HEK293T (cell line): ENCODE results near the gene NGEF.

ENCODE experiments used
- ARNT ChIP-seq: fragments of 450-650 bp; IDR thresholded peaks from 2 replicates; pipeline ENCODE4 v1.6.1; 2017; ENCODE audit warnings: mild to moderate bottlenecking
- BHLHE40 ChIP-seq: fragments of 450-650 bp; IDR thresholded peaks from 2 replicates; pipeline ENCODE4 v1.6.1; 2016; ENCODE audit warnings: mild to moderate bottlenecking, moderate library complexity, borderline replicate concordance
- FOXA1 ChIP-seq: fragments of 450-650 bp; IDR thresholded peaks from 2 replicates; pipeline ENCODE4 v1.6.1; 2016; ENCODE audit warnings: mild to moderate bottlenecking
- FOXM1 ChIP-seq: fragments of 450-650 bp; IDR thresholded peaks from 2 replicates; pipeline ENCODE4 v1.6.1; 2017; ENCODE audit warnings: mild to moderate bottlenecking, borderline replicate concordance
- SP1 ChIP-seq: fragments of 450-650 bp; IDR thresholded peaks from 2 replicates; pipeline ENCODE4 v1.6.1; 2017

DNA sequence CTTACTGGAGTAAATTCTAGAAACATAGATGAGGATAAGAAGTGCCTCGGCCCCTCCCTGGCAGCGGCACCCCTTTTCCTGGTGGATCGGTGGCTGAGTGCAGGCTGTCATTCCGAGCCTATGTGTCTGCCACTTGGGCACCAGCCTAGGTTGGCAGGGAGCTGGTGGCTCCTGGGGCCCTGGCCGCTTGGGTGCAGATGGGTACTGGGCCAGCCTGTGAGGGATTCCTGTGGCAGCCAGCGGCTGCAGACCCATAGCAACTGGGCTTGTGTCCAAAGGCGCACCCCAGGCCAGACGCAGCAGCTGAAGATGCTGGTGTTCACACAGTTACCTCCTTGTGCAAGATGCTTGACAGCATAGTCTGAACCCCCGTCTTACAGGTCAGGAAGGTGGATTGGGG, 140.2 kb downstream of the NGEF start:
- TF ChIP-seq SP1 (no peak), FOXA1 (no peak), FOXM1 (no peak), BHLHE40 (no peak), ARNT (no peak)
